ENCODE data around the gene TMEM256.

The TMEM256 gene

DNA sequence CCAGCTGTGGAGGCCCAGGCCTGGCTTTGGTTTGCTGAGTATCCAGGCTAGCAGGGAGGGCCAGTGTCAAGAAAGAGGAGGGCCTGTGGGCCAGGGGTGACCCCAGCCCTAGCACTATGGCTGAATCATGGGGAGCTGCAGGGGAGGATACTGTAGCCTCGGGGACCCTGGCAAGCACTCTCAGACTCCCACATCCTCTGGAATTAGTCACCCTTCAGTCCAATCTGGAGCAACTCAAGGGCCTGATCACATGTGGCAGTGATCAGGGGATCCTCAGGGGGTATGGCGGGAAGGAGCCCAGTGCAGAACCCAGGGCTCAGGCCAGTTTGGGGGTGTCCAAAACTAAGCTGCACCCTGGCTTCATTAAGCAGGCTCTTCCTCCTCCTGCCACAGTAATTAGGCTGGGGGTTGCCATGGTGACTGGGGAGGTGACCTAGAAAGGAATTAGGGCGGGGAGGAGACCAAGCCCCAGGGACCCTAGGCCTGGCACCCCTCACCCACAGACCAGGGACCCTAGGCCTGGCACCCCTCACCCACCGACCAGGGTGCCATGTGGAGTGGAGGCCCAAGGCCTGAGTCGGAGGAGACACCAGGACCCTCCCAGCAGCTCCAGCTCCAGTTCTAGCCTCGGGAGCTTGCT is 9.6 kb upstream of the TMEM256 start:
- TF ChIP-seq, protein P1, sequence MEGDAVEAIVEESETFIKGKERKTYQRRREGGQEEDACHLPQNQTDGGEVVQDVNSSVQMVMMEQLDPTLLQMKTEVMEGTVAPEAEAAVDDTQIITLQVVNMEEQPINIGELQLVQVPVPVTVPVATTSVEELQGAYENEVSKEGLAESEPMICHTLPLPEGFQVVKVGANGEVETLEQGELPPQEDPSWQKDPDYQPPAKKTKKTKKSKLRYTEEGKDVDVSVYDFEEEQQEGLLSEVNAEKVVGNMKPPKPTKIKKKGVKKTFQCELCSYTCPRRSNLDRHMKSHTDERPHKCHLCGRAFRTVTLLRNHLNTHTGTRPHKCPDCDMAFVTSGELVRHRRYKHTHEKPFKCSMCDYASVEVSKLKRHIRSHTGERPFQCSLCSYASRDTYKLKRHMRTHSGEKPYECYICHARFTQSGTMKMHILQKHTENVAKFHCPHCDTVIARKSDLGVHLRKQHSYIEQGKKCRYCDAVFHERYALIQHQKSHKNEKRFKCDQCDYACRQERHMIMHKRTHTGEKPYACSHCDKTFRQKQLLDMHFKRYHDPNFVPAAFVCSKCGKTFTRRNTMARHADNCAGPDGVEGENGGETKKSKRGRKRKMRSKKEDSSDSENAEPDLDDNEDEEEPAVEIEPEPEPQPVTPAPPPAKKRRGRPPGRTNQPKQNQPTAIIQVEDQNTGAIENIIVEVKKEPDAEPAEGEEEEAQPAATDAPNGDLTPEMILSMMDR (IDR thresholded peaks at IDR 0.05; ENCODE audit: low read depth, low read length) = no peak

DNA sequence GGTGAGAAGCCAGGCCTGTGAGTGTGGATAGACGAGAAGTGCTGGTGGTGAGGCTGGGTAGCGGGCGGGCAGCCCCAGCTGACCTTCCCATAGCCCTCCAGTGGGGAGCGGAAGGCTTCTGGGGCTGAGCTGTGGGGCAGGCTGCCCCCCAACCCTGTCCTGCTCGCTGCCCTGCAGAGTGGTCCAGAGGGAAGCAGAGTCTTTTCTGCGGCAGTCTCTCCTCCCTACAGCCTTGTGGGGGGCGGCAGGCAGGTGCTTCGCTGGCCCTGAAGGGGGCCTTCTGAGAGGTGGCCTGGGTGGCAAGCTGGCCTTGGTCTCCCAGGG is 7.5 kb upstream of the TMEM256 start:
- TF ChIP-seq, protein P1 (IDR thresholded peaks at IDR 0.05; ENCODE audit: low read depth, low read length) = no peak
- H3K4me3 ChIP-seq (ENCODE audit: low read depth, low read length) = no peak overlapping the region

More for the DNA sequence above, 9.6 kb upstream of the TMEM256 start:
- H3K4me3 ChIP-seq (ENCODE audit: low read depth, low read length) = no peak overlapping the region

DNA sequence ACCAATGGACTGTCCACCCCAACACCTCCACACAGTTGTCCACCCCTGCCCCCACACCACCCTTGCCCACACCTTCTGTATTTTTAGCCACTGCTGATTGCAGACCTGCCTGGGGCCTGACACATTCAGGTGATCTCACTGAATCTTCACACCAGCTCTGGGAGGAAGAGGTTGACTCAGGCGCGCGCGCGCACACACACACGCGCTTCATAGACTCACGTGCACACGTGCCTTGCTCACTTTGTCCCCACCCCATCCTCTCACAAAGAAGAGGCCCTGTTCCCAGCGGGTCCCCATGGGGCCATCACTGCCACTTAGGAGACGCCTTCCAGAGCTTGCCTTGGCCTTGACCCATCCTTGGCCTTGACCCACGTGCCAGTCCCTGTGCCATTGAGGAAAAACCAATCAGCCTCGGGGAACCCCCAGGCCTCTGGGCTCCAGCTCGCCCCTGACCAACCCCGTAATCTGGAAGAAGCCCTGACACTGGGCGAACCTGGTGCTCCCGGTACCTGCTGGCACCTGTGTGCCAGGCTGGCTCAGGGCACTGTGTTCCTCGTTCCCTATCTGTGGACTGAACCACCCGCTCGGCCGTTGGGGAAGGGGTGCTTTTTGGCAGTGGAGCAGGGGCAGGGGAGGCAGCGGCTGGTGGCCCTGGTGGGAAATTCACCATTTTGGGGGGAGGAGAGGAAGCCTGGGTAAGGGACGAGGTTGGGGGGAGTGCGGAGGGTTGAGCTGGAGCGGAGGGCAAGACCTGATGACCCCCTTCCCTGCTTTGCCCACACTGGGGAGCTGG is 6.9 kb upstream of the TMEM256 start:
- TF ChIP-seq, protein P1 (IDR thresholded peaks at IDR 0.05; ENCODE audit: low read depth, low read length) = no peak
- H3K4me3 ChIP-seq (ENCODE audit: low read depth, low read length) = no peak overlapping the region

DNA sequence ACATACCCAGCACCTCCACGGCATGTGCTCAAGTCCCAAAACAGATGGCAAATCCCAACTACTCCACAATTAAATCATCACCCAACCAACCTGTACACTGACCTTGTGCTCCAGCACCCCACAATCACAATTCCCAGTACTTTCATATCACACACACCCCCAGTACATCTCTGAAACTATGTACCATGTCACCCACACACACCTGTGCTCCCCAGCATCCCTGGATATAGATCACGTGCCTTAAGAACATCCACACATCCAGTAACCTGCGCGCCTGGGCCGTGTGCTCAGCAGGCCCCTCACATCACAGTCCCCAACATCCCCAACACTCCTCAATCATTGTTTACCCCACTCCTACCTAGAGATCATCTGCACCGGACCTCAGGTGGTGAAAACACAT is 5.8 kb upstream of the TMEM256 start:
- TF ChIP-seq, protein P1 (IDR thresholded peaks at IDR 0.05; ENCODE audit: low read depth, low read length) = no peak

DNA sequence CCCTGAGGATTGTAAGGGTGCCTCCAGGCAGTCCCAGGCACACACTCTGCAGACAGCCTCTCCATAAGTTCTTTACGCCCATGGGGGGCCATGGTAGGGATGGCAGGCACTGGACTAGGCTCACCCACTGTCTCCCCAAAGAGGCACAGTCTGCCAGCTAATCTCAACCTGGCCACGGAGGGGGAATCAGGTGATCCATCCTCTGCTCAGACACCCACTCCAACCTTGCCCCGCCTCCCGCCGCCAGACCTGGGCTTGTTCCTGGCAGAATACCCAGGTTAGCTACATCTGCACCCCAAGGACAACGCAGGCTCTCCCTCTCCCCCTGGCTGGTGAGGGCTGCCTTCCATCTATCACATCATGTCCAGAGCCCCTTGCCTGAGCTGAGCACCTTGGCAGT is 5.0 kb upstream of the TMEM256 start:
- H3K4me3 ChIP-seq (ENCODE audit: low read depth, low read length) = no peak overlapping the region
- TF ChIP-seq, protein P1 (IDR thresholded peaks at IDR 0.05; ENCODE audit: low read depth, low read length) = no peak

More for the DNA sequence above, 5.8 kb upstream of the TMEM256 start:
- H3K4me3 ChIP-seq (ENCODE audit: low read depth, low read length) = no peak overlapping the region

DNA sequence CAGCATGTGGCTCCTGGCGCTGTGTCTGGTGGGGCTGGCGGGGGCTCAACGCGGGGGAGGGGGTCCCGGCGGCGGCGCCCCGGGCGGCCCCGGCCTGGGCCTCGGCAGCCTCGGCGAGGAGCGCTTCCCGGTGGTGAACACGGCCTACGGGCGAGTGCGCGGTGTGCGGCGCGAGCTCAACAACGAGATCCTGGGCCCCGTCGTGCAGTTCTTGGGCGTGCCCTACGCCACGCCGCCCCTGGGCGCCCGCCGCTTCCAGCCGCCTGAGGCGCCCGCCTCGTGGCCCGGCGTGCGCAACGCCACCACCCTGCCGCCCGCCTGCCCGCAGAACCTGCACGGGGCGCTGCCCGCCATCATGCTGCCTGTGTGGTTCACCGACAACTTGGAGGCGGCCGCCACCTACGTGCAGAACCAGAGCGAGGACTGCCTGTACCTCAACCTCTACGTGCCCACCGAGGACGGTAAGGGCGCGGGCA is 4.4 kb upstream of the TMEM256 start:
- H3K4me3 ChIP-seq (ENCODE audit: low read depth, low read length) = no peak overlapping the region
- TF ChIP-seq, protein P1 (IDR thresholded peaks at IDR 0.05; ENCODE audit: low read depth, low read length) = no peak

Measured in WI38 (cell line).